ENCODE results near the gene PNCK. TPM values are rescaled to one million over a fixed set of nuclear protein-coding genes. Genes with fewer than 3 reads are reported as not detected.

Gene PNCK
- total and polyA plus RNA-seq, 5 experiments from 2014 or later = not detected

- no peak within 1 kb of the TSS for H3K27ac Mint-ChIP-seq
- peaks cover 1 to 9% (median 6%) of the 10 kb centered on the region in 4 donors for H3K4me1 Mint-ChIP-seq
- POLR2A ChIA-PET = no interaction called here
- H3K4me3 Mint-ChIP-seq = peak within 1 kb of the TSS in 8 of 10 donors; percentile 30 to 68 (median 50)
- H3K36me3 Mint-ChIP-seq = peaks cover 0 to 3% (median 0%) of the 10 kb centered on the region in 3 donors
- H3K27me3 Mint-ChIP-seq = peaks cover 4 to 38% (median 14%) of the 10 kb centered on the region in 5 donors
- peak; percentile 43 to 54 for ATAC-seq
- peak in 1 of 10 donors; percentile 7 for DNase-seq
- H3K9me3 Mint-ChIP-seq = peaks cover 0 to 2% (median 0%) of the 10 kb centered on the region in 9 donors
Observed at GRCh38 chrX:153646620-153647373, 26.8 kb downstream of the PNCK start, which contains the start of gene DUSP9. Gene DUSP9 (plus strand): TSS chrX:153647203. CDS start chrX:153647954, 751 bp downstream.

DNA sequence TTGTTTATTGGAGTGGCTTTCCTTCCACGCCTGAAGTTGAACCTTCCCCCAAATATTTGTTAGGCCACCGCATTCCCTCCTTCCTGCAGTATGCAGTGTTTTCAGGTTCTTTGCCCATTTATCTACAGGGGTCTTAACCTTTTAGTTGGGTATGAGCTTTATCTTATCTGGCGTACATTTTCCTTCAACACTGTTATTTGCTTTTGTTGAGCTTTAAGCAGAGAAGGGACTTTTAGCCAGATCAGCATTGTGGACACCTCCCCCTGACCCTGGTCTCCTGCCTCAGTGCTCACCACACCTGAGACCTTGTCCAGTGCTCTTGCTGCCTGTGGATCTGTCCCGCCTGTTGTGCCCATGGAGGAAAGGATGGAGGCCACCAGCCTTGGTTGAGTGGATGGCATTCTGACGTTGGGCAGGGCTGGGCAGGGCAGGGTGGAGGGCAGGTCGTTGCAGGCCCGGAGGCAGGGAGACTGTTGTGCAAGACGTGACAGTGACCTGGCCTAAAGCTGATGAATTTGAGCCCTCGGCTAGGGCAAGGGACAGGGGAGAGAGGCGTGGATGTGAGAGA, 27.6 kb downstream of the PNCK start:
- peaks cover 5 to 14% (median 10%) of the 10 kb centered on the region in 4 donors for H3K4me1 Mint-ChIP-seq
- DNase-seq = no peak
- H3K36me3 Mint-ChIP-seq = peaks cover 0 to 3% (median 0%) of the 10 kb centered on the region in 3 donors
- POLR2A ChIA-PET = no interaction called here
- H3K27ac Mint-ChIP-seq = peak overlapping the region in 1 of 10 donors; percentile 53
- H3K4me3 Mint-ChIP-seq = peak overlapping the region in 5 of 10 donors; percentile 22 to 68 (median 48)
- no peak for ATAC-seq
- peaks cover 4 to 44% (median 19%) of the 10 kb centered on the region in 5 donors for H3K27me3 Mint-ChIP-seq
- no peaks in the 10 kb centered on the region for H3K9me3 Mint-ChIP-seq

- DNase-seq (no peak), ATAC-seq (no peak)
- Mint-ChIP-seq H3K9me3 (peaks cover 0 to 2% (median 0%) of the 10 kb centered on the region in 9 donors), H3K27me3 (peaks cover 6 to 47% (median 19%) of the 10 kb centered on the region in 5 donors), H3K27ac (no peak overlapping the region), H3K36me3 (peaks cover 0 to 3% (median 0%) of the 10 kb centered on the region in 3 donors), H3K4me3 (peak overlapping the region in 3 of 10 donors; percentile 13 to 37 (median 34)), H3K4me1 (peaks cover 5 to 14% (median 12%) of the 10 kb centered on the region in 4 donors)
- POLR2A ChIA-PET = no interaction called here
Observed at GRCh38 chrX:153645151-153645550, 28.5 kb downstream of the PNCK start.

DNA sequence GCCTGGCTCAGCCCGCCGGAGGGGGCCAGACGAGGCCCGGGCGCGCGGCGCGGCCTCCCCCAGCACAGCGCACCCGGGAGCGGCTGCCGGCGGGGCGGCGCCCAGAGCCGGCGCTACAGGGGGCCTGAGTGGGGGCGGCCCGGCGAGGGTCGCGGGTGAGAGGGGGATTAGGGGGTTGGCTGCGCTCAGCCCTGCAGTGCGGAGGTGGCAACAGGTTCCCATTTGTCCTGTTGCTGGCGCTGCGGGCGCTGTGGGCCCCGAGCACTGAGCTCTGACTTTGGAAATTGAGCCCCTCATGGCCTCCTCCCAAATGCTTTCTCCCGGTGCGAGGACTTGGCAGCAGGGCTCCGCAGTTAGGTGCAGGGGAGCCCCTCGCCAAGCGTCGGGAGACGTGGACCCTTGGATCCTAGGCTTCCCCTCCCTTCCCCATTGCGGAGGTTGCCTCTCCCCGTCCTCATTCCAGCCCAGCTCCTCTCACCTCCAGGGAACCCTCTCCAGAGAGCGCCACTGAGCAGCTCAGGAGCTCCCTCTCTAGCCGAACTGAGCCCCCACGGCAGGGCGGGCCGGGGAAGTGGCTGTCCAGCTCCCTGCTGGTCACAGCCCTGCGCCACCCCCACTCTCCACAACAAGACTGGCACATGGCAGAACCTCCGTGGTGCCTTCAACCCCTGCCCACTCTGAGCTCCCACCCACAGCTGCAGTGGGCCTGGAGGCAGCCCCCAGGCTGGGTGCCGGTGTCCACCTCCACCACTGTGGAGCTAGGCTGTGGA, 29.1 kb downstream of the PNCK start:
- Mint-ChIP-seq H3K4me1 (peaks cover 5 to 14% (median 12%) of the 10 kb centered on the region in 4 donors), H3K27me3 (peaks cover 6 to 49% (median 19%) of the 10 kb centered on the region in 5 donors), H3K9me3 (peaks cover 0 to 2% (median 0%) of the 10 kb centered on the region in 9 donors), H3K4me3 (peak overlapping the region in 2 of 10 donors; percentile 37 to 74), H3K36me3 (peaks cover 0 to 3% (median 0%) of the 10 kb centered on the region in 3 donors), H3K27ac (no peak overlapping the region)
- POLR2A ChIA-PET = no interaction called here
- no peak for DNase-seq
- peak in 1 of 2 donors; percentile 35 for ATAC-seq

- Mint-ChIP-seq H3K9me3 (peaks cover 0 to 2% (median 0%) of the 10 kb centered on the region in 9 donors), H3K36me3 (peaks cover 0 to 3% (median 0%) of the 10 kb centered on the region in 3 donors), H3K27me3 (peaks cover 6 to 52% (median 19%) of the 10 kb centered on the region in 5 donors), H3K27ac (no peak overlapping the region), H3K4me3 (peak overlapping the region in 8 of 10 donors; percentile 16 to 71 (median 40)), H3K4me1 (peaks cover 5 to 14% (median 12%) of the 10 kb centered on the region in 4 donors)
- ATAC-seq (peak; percentile 36 to 46), DNase-seq (peak in 2 of 10 donors; percentile 13 to 31)
- POLR2A ChIA-PET = no interaction called here
Observed at GRCh38 chrX:153643431-153644351, 29.9 kb downstream of the PNCK start.

DNA sequence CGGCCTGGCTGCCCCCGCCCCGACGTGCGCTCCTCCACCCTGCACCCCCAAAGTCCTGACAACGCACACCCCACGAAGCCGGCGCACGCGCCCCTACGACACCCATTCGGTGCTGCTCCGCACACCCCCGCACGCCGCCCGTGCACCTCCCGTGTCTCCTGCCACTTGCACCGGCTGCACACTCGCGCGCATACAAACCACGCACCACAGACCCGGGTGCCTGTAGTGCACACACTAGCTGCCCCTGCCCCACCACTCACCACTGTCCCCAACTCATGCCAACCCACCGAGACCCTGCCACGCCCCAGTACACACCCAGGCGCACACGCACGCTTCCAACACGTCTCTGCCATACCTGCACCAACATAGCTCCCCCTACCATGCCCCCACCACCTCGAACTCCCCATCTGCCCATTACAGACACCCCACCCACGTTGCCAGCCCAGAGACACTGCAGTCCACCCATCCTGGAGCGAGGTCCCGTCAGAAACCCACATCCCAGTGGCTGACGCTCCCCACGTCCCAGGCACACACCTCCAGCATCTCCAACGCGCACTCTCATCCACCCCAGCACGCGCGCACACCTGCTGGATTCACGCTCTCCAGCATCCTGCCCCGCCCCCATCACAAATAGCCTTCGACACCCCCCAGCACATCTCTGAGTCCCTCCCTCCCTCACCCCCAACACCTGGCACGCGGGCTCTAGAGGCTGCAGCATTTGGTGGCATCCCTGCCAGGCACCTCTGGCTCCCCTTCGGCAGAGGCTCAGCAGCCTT, 30.8 kb downstream of the PNCK start:
- Mint-ChIP-seq H3K4me3 (peak overlapping the region in 8 of 10 donors; percentile 50 to 75 (median 64)), H3K27ac (no peak overlapping the region), H3K27me3 (peaks cover 6 to 46% (median 19%) of the 10 kb centered on the region in 5 donors), H3K4me1 (peaks cover 5 to 14% (median 12%) of the 10 kb centered on the region in 4 donors), H3K36me3 (peaks cover 0 to 3% (median 0%) of the 10 kb centered on the region in 3 donors), H3K9me3 (peaks cover 0 to 2% (median 0%) of the 10 kb centered on the region in 9 donors)
- no peak for DNase-seq
- ATAC-seq = no peak
- POLR2A ChIA-PET = no interaction called here

DNA sequence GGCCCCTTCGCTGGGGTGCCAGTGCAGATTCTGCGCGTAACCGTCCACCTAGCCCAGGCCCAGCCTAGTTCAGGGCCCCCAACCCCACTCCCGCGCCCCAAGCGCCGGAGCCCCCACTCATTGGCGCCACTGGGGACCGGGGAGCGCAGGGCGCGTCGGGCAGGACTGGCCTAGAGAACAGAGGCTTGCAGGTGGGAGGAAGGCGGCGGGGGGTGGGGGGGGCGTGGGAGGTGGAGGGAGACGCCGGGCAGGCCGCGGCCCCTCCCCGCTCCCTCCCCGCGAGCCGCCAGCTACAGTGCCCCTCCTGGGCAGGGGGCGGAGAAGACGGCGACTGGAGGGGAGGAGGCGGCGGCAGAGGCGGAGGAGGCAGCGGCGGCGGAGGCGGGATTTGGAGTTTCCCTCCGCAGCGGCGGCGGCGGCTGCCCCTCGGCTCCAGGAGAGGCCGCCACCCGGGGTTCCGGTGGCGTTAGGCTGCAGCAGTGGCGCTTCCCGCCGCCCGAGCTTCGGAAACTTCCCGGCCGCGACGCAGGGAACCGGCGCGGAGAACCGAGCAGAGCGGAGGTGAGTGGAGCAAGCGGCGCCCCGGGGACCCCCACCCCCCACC, 31.5 kb downstream of the PNCK start:
- H3K4me1 Mint-ChIP-seq = peaks cover 5 to 14% (median 12%) of the 10 kb centered on the region in 4 donors
- ATAC-seq = peak; percentile 32 to 41

GRCh38 chrX:153641627-153642026, 32.0 kb downstream of the PNCK start:
- Mint-ChIP-seq H3K9me3 (peaks cover 0 to 2% (median 0%) of the 10 kb centered on the region in 9 donors), H3K27ac (no peak overlapping the region), H3K4me3 (peak overlapping the region in 5 of 10 donors; percentile 22 to 52 (median 31)), H3K4me1 (peaks cover 5 to 14% (median 12%) of the 10 kb centered on the region in 4 donors), H3K27me3 (peaks cover 6 to 46% (median 19%) of the 10 kb centered on the region in 5 donors), H3K36me3 (peaks cover 0 to 3% (median 0%) of the 10 kb centered on the region in 3 donors)
- DNase-seq = no peak
- POLR2A ChIA-PET = no interaction called here
- no peak for ATAC-seq

More for the DNA sequence above, 31.5 kb downstream of the PNCK start:
- H3K9me3 Mint-ChIP-seq = peaks cover 0 to 2% (median 0%) of the 10 kb centered on the region in 9 donors
- POLR2A ChIA-PET = no interaction called here
- H3K4me3 Mint-ChIP-seq = peak overlapping the region in 2 of 10 donors; percentile 52 to 71
- no peak for DNase-seq
- H3K36me3 Mint-ChIP-seq = peaks cover 0 to 3% (median 0%) of the 10 kb centered on the region in 3 donors
- peaks cover 6 to 46% (median 19%) of the 10 kb centered on the region in 5 donors for H3K27me3 Mint-ChIP-seq
- no peak overlapping the region for H3K27ac Mint-ChIP-seq

DNA sequence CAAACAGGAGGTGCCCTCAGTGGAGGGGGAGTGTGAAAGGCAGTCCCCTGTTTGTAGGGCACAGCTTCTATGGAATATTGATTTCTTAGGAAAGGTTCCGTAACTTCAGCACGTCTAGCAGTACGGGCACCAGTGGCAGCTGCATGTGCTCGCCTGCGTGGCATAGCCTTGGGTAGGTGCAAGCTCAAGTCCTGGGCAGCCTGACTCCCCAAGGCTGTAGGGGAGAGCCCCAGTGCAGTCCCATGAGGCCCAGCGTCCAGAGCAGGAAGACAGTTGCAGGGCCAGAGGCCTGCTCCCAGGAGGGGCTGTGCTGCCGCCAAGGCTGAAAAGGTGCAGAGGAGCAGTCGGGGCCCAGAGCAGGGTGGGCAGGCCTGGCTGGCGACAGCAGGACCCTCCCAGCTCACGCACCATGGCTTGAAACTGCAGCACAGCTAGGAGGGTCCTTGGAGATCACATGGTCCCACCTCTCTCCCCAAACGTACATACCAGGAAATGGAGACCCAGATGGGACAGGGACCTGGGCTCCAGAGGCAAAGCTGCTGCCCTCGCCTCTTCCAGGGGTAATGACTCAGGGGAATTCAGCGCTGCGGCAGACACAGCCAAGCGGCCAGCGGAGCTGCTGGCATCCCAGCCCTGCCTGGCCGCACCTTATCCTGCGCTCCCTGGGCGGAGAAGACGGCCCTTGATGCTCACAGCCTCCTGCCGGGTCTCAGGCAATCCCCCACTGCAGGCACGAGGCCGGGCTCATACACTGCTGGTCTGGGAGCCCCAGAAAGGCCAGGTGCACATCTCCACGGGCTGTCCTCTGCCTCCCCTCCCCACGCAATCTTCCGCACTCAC, 32.7 kb downstream of the PNCK start:
- Mint-ChIP-seq H3K4me1 (peaks cover 5 to 14% (median 12%) of the 10 kb centered on the region in 4 donors), H3K27ac (no peak overlapping the region), H3K36me3 (no peaks in the 10 kb centered on the region), H3K27me3 (peaks cover 6 to 42% (median 15%) of the 10 kb centered on the region in 5 donors), H3K4me3 (peak overlapping the region in 3 of 10 donors; percentile 22 to 37 (median 27)), H3K9me3 (peaks cover 0 to 2% (median 0%) of the 10 kb centered on the region in 9 donors)
- DNase-seq = no peak
- POLR2A ChIA-PET = no interaction called here
- ATAC-seq = no peak

Data from naive thymus-derived CD8-positive, alpha-beta T cell (primary cell).